SK-N-SH (cell line): Measurements from ENCODE around the gene EVPL. TPM values are rescaled to one million over a fixed set of nuclear protein-coding genes. Genes with fewer than 3 reads are reported as not detected.

Experiments
- CTCF ChIA-PET: fragments of 300-600, 350-600 bp; formaldehyde crosslinking; extraction: SDS; loops from one replicate; lab custom pipeline; 2021; lab: Yijun Ruan, JAX
- POLR2A ChIA-PET: fragments of 350-600 bp; sonication (Branson Sonifier 250); formaldehyde crosslinking; extraction: SDS; loops from one replicate; lab custom pipeline; 2020; ENCODE audit warnings: antibody characterized with exemption, inconsistent platforms; lab: Yijun Ruan, JAX
- DNase-seq: peaks from one replicate; pipeline ENCODE4 v3.0.0; 2012
- H2AFZ ChIP-seq: fragments of 200-600 bp; sonication (generic); 2 replicates; pipeline ENCODE4 v1.8.1; 2016; ENCODE audit warnings: antibody characterized with exemption, mild to moderate bottlenecking, low read depth
- H3F3A ChIP-seq: fragments of 200-600 bp; sonication (generic); replicated peaks from 2 replicates; pipeline ENCODE3; 2016; ENCODE audit warnings: antibody characterized with exemption, mild to moderate bottlenecking; ENCODE audit not compliant: insufficient read depth
- H3K27ac ChIP-seq, 2 experiments: fragments of 200-500 bp in 1 of 2; fragments of 200-600 bp in 1 of 2; sonication (Bioruptor generic) in 1 of 2; sonication (generic), shearing (Covaris generic) in 1 of 2; 2 replicates each; pipeline versions ENCODE4 v1.5.1 to v1.6.1; 2014 to 2016; ENCODE audit warnings: low read depth in 2 of 2, inconsistent platforms in 1 of 2, low read length in 1 of 2, mild to moderate bottlenecking in 1 of 2, mixed read lengths in 1 of 2
- H3K27me3 ChIP-seq: fragments of 200-600 bp; sonication (generic), shearing (Covaris generic); 2 replicates; pipeline ENCODE4 v1.6.1; 2016; ENCODE audit warnings: mixed run types; ENCODE audit not compliant: insufficient read depth
- H3K36me3 ChIP-seq, 2 experiments: fragments of 200-500 bp in 1 of 2; fragments of 200-600 bp in 1 of 2; sonication (Bioruptor generic) in 1 of 2; sonication (generic) in 1 of 2; replicated peaks in 1 of 2; 2 replicates each; pipeline versions ENCODE3 to v1.5.1; 2014 to 2016; ENCODE audit warnings: low read length in 1 of 2, mild to moderate bottlenecking in 1 of 2; ENCODE audit not compliant: insufficient read depth in 2 of 2, control insufficient read depth in 1 of 2
- H3K4me1 ChIP-seq, 2 experiments: fragments of 200-500 bp in 1 of 2; fragments of 200-600 bp in 1 of 2; sonication (Bioruptor generic) in 1 of 2; sonication (generic), shearing (Covaris generic) in 1 of 2; 2 replicates each; pipeline versions ENCODE4 v1.5.1 to v1.6.1; 2014 to 2016; ENCODE audit warnings: low read depth in 1 of 2, low read length in 1 of 2, mixed run types in 1 of 2; ENCODE audit not compliant: insufficient read depth in 2 of 2, control insufficient read depth in 1 of 2
- H3K4me2 ChIP-seq: fragments of 200-600 bp; sonication (generic), shearing (Covaris generic); 2 replicates; pipeline ENCODE4 v1.6.1; 2017; ENCODE audit warnings: mixed run types
- H3K4me3 ChIP-seq, 2 experiments: fragments of 200-500 bp in 1 of 2; fragments of 200-600 bp in 1 of 2; sonication (Bioruptor generic) in 1 of 2; sonication (generic), shearing (Covaris generic) in 1 of 2; 2 replicates each; pipeline versions ENCODE4 v1.5.1 to v1.8.1; 2014 to 2016; ENCODE audit warnings: low read depth in 2 of 2, inconsistent platforms in 1 of 2, low read length in 1 of 2, mild to moderate bottlenecking in 1 of 2, mixed read lengths in 1 of 2, moderate library complexity in 1 of 2
- H3K79me2 ChIP-seq: fragments of 200-600 bp; sonication (generic); 2 replicates; pipeline ENCODE4 v1.8.1; 2017; ENCODE audit warnings: mild to moderate bottlenecking; ENCODE audit not compliant: insufficient read depth
- H3K9ac ChIP-seq: fragments of 200-600 bp; sonication (generic); 2 replicates; pipeline ENCODE4 v1.6.1; 2017; ENCODE audit warnings: mixed run types
- H3K9me2 ChIP-seq: fragments of 200-600 bp; sonication (generic); 2 replicates; pipeline ENCODE4 v1.6.1; 2017; ENCODE audit warnings: mixed run types
- H3K9me3 ChIP-seq: fragments of 200-600 bp; sonication (generic); 2 replicates; pipeline ENCODE4 v1.6.1; 2017; ENCODE audit warnings: mixed run types, mild to moderate bottlenecking, moderate library complexity
- H4K20me1 ChIP-seq: fragments of 200-600 bp; sonication (generic); 2 replicates; pipeline ENCODE4 v1.6.1; 2017; ENCODE audit warnings: mild to moderate bottlenecking, mixed run types; ENCODE audit not compliant: insufficient read depth
- CHD2 ChIP-seq: fragments of 150-350 bp; IDR thresholded peaks from 2 replicates; pipeline ENCODE4 v1.6.1; 2018; ENCODE audit warnings: low read length; ENCODE audit not compliant: partially characterized antibody
- ELF1 ChIP-seq: IDR thresholded peaks from 2 replicates; pipeline ENCODE4 v1.4.0; 2012
- EP300 ChIP-seq, 2 experiments: IDR thresholded peaks; 2 replicates each; pipeline versions ENCODE4 v1.4.0 to v1.6.1; 2012; ENCODE audit warnings: borderline replicate concordance in 1 of 2, low read depth in 1 of 2, low read length in 1 of 2
- EZH2phosphoT487 ChIP-seq: fragments of 200-600 bp; sonication (generic); IDR thresholded peaks from 2 replicates; pipeline ENCODE4 v1.6.1; 2017; ENCODE audit warnings: low read depth, mixed run types, mild to moderate bottlenecking, antibody characterized with exemption, moderate library complexity, borderline replicate concordance
- FOSL2 ChIP-seq: IDR thresholded peaks from 2 replicates; pipeline ENCODE4 v1.4.0; 2012; ENCODE audit warnings: low read depth, mild to moderate bottlenecking, moderate library complexity, borderline replicate concordance
- FOXM1 ChIP-seq: IDR thresholded peaks from 2 replicates; pipeline ENCODE4 v1.4.0; 2012; ENCODE audit warnings: low read depth, mild to moderate bottlenecking
- GABPA ChIP-seq: IDR thresholded peaks from 2 replicates; pipeline ENCODE4 v1.4.0; 2012; ENCODE audit warnings: low read depth, mild to moderate bottlenecking
- JUND ChIP-seq: IDR thresholded peaks from 2 replicates; pipeline ENCODE4 v1.4.0; 2012
- MXI1 ChIP-seq: IDR thresholded peaks from 2 replicates; pipeline ENCODE4 v1.6.1; 2012; ENCODE audit warnings: mild to moderate bottlenecking, low read depth, low read length, improper control_type of control experiment
- NRF1 ChIP-seq: IDR thresholded peaks from 2 replicates; pipeline ENCODE4 v1.6.1; 2012; ENCODE audit warnings: low read depth, mild to moderate bottlenecking, low read length
- RAD21 ChIP-seq: IDR thresholded peaks from 2 replicates; pipeline ENCODE4 v1.6.1; 2012; ENCODE audit warnings: mild to moderate bottlenecking, low read length
- RFX5 ChIP-seq: IDR thresholded peaks from 2 replicates; pipeline ENCODE4 v1.6.1; 2012; ENCODE audit warnings: mild to moderate bottlenecking, improper control_type of control experiment, low read length
- RXRA ChIP-seq: IDR thresholded peaks from 2 replicates; pipeline ENCODE4 v1.4.0; 2012; ENCODE audit warnings: low read depth, mild to moderate bottlenecking, borderline replicate concordance
- SMC3 ChIP-seq: IDR thresholded peaks from 2 replicates; pipeline ENCODE4 v1.6.1; 2012; ENCODE audit warnings: low read depth, low read length, improper control_type of control experiment
- TCF12 ChIP-seq: IDR thresholded peaks from 2 replicates; pipeline ENCODE4 v1.4.0; 2012
- WGBS: methylation state at CpG from one replicate; pipeline ENCODE4 v1.1.6; 2017; ENCODE audit warnings: low lambda C conversion rate; 5-methylcytosine and 5-hydroxymethylcytosine counted together
- polyA plus RNA-seq, 3 experiments: library from polyadenylated mRNA; depleted of rRNA; stranded (reverse); fragments of >200 nt; gene quantifications; 2 replicates each; pipeline ENCODE4 v1.2.3, GENCODE V29; 2012
- TF ChIP-seq, protein P1 (sequence below): fragments of 150-350 bp; IDR thresholded peaks from 2 replicates; pipeline ENCODE4 v1.6.1; 2016; ENCODE audit warnings: mild to moderate bottlenecking, low read depth, low read length
- TF ChIP-seq, protein P2 (sequence below): IDR thresholded peaks from 2 replicates; pipeline ENCODE4 v1.4.0; 2012; ENCODE audit warnings: low read depth, borderline replicate concordance

EVPL gene
- polyA plus RNA-seq, 1 of the 3 experiments (the other 2 are of a cell fraction): 0.23 TPM

DNA sequence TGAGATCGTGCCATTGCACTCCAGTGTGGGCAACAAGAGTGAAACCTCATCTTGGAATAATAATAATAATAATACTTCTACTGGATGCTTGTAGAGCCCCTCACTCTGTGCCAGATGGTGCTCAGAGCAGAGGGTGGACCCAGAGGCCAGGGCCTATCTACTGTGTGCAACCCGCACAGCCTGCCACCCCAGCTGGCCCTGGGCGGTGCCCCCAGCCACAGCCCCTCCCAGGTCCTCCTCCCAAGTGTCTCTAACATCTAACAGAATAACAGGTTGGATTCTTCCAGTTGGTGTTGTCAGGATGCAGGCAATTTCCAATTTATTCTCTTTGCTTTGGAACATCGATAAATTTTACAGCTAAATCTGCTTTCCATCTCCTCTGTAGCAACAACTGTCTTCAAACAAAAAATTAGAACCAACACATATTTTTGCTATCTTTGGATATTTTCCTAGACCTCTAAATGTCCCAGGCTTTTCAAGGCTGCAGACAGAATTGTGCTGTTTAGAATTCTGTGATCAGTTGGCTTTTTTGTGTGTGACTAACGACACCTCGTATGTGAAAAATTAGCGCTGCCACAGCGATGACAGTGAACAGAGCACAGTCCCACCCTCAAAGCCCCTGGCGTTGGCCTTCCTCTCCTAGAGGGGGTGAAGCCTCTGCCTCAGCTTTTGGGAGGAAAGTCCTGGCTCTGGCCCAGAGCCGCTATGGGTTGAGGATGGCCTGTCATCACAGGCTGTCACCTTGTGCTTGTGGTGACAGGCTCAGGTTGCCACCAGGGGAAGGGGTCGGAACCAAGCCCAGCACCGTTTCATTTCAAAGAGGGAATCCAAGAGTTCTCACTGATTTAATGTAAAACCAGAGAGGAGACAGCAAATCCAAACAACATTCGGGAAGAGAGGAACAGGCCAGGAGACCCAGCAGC is 7.6 kb upstream of the EVPL start:
- H3K9me3 ChIP-seq: no peaks in the 10 kb centered on the region
- peaks cover 16 to 18% of the 10 kb centered on the region in 2 experiments for H3K36me3 ChIP-seq
- ChIA-PET CTCF (interaction anchor here (1.0 to 13.5 kb wide), 5 partner anchors 15 to 35 kb away, joined by 3 to 133 read pairs (median 4); no protein-coding TSS in a partner anchor), POLR2A (no interaction called here)
- H2AFZ ChIP-seq: no peak overlapping the region
- TF ChIP-seq SMC3 (no peak), MXI1 (no peak), ELF1 (no peak), EZH2phosphoT487 (no peak), TCF12 (no peak), NRF1 (no peak), RXRA (no peak), FOSL2 (no peak), CHD2 (no peak), GABPA (no peak), FOXM1 (no peak), RFX5 (no peak), RAD21 (no peak), EP300 (IDR thresholded peaks at IDR 0.05; ENCODE audit: borderline replicate concordance in 1 of 2, low read depth in 1 of 2, low read length in 1 of 2) (no peak), JUND (no peak)
- TF ChIP-seq, protein P1, sequence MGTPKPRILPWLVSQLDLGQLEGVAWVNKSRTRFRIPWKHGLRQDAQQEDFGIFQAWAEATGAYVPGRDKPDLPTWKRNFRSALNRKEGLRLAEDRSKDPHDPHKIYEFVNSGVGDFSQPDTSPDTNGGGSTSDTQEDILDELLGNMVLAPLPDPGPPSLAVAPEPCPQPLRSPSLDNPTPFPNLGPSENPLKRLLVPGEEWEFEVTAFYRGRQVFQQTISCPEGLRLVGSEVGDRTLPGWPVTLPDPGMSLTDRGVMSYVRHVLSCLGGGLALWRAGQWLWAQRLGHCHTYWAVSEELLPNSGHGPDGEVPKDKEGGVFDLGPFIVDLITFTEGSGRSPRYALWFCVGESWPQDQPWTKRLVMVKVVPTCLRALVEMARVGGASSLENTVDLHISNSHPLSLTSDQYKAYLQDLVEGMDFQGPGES: no peak
- TF ChIP-seq, protein P2, sequence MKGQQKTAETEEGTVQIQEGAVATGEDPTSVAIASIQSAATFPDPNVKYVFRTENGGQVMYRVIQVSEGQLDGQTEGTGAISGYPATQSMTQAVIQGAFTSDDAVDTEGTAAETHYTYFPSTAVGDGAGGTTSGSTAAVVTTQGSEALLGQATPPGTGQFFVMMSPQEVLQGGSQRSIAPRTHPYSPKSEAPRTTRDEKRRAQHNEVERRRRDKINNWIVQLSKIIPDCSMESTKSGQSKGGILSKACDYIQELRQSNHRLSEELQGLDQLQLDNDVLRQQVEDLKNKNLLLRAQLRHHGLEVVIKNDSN: no peak
- no peak overlapping the region for H3K9ac ChIP-seq
- no peak overlapping the region for H3K27ac ChIP-seq
- H3K9me2 ChIP-seq: no peaks in the 10 kb centered on the region
- H3K79me2 ChIP-seq: no peaks in the 10 kb centered on the region
- 93% methylated on average over 13 of the region's 13 CpGs for WGBS
- peaks cover 16% of the 10 kb centered on the region for H3F3A ChIP-seq
- H3K4me3 ChIP-seq: no peak overlapping the region
- no peaks in the 10 kb centered on the region for H4K20me1 ChIP-seq
- no peaks in the 10 kb centered on the region for H3K27me3 ChIP-seq
- no peak for DNase-seq
- H3K4me2 ChIP-seq: no peak overlapping the region
- H3K4me1 ChIP-seq: peaks cover 4 to 15% of the 10 kb centered on the region in 2 experiments; a peak in 2 of 4 replicates
